HepG2 (cell line): Measurements from ENCODE around the gene THOC1. TPM values are rescaled to one million over a fixed set of nuclear protein-coding genes. Genes with fewer than 3 reads are reported as not detected.

ENCODE experiments used
- ATAC-seq: fragments of 200-7000 bp; cut with Tn5 transposase; 3 replicates; pipeline ENCODE4 v1.9.1; 2020; ENCODE audit warnings: mild to moderate bottlenecking, moderate library complexity
- BruUV-seq: library from RNA; stranded (reverse); fragments of 400-500 nt; replicated peaks from 2 replicates; lab custom pipeline; 2021; lab: Mats Ljungman, UMichigan
- CTCF ChIA-PET: fragments of 300-600 bp; formaldehyde crosslinking; extraction: SDS; loops from one replicate; lab custom pipeline; 2021; ENCODE audit warnings: low total read pairs, inconsistent platforms, low intra/inter-chr PET ratio; lab: Yijun Ruan, JAX
- POLR2A ChIA-PET: fragments of 350-600 bp; sonication (Branson Sonifier 250); formaldehyde crosslinking; loops from one replicate; lab custom pipeline; 2020; ENCODE audit warnings: antibody characterized with exemption, inconsistent platforms; lab: Yijun Ruan, JAX
- DNase-seq: peaks from one replicate; pipeline ENCODE4 v3.0.0-alpha.2; 2015; ENCODE audit warnings: low spot score
- FAIRE-seq: peaks from 3 replicates; lab custom pipeline; 2011; peaks lifted over from hg19 to GRCh38; lab: Jason Lieb, UNC
- H2AFZ ChIP-seq: one replicate; pipeline ENCODE4 v1.6.1; 2011; ENCODE audit warnings: low read length, inconsistent platforms
- H3K27ac ChIP-seq: fragments of 300-600 bp; 3 replicates; pipeline ENCODE4 v1.8.0; 2011; ENCODE audit warnings: mixed run types, mild to moderate bottlenecking, mixed read lengths, low read length, inconsistent platforms; ENCODE audit not compliant: insufficient read depth; ENCODE audit errors: extremely low read length
- H3K27me3 ChIP-seq, 2 experiments: fragments of 200-600 bp in 1 of 2; 2 replicates in 1 of 2; 3 replicates in 1 of 2; pipeline versions ENCODE4 v1.6.0 to v1.8.0; 2011; ENCODE audit warnings: low read length in 2 of 2, mild to moderate bottlenecking in 2 of 2, moderate library complexity in 2 of 2, inconsistent platforms in 1 of 2; ENCODE audit not compliant: insufficient read depth in 2 of 2, control insufficient read depth in 1 of 2
- H3K36me3 ChIP-seq, 2 experiments: fragments of 200-600 bp in 1 of 2; replicated peaks in 1 of 2; 2 replicates in 1 of 2; 3 replicates in 1 of 2; pipeline versions ENCODE4 v1.5.1 to v1.8.0; 2011; ENCODE audit warnings: low read length in 2 of 2, inconsistent platforms in 1 of 2; ENCODE audit not compliant: insufficient read depth in 2 of 2, control insufficient read depth in 1 of 2
- H3K4me1 ChIP-seq: 2 replicates; pipeline ENCODE4 v1.5.1; 2012; ENCODE audit warnings: low read length, inconsistent platforms; ENCODE audit not compliant: insufficient read depth
- H3K4me2 ChIP-seq: 2 replicates; pipeline ENCODE4 v1.6.0; 2011; ENCODE audit warnings: low read depth, low read length, inconsistent platforms
- H3K4me3 ChIP-seq, 3 experiments: fragments of 200-600 bp in 1 of 3; sonication (generic), shearing (Covaris generic) in 1 of 3; replicated peaks in 1 of 3; 2 replicates each; pipeline ENCODE4 v1.5.1; 2011 to 2016; ENCODE audit warnings: low read length in 3 of 3, inconsistent platforms in 2 of 3, low read depth in 2 of 3, mild to moderate bottlenecking in 2 of 3, control low read depth in 1 of 3, mixed read lengths in 1 of 3; ENCODE audit not compliant: insufficient read depth in 1 of 3
- H3K79me2 ChIP-seq: one replicate; pipeline ENCODE4 v1.6.1; 2011; ENCODE audit warnings: low read length, inconsistent platforms; ENCODE audit not compliant: insufficient read depth
- H3K9ac ChIP-seq: 2 replicates; pipeline ENCODE4 v1.6.0; 2011; ENCODE audit warnings: mild to moderate bottlenecking, low read depth, low read length, inconsistent platforms; ENCODE audit not compliant: insufficient read depth
- H3K9me3 ChIP-seq: 2 replicates; pipeline ENCODE4 v1.5.1; 2012; ENCODE audit warnings: mild to moderate bottlenecking, low read length
- H4K20me1 ChIP-seq: 2 replicates; pipeline ENCODE4 v1.6.0; 2011; ENCODE audit warnings: inconsistent platforms, mild to moderate bottlenecking, low read length, moderate library complexity; ENCODE audit not compliant: insufficient read depth
- KLF12 ChIP-seq: sonication (generic); formaldehyde crosslinking; IDR thresholded peaks from 2 replicates; pipeline ENCODE4 v1.4.0; 2020; ENCODE audit warnings: missing genetic modification reagents, borderline replicate concordance
- MIER3 ChIP-seq: IDR thresholded peaks from 2 replicates; pipeline ENCODE4 v1.6.1; 2016; ENCODE audit warnings: missing compliant biosample characterization, borderline replicate concordance
- SALL1 ChIP-seq: sonication (generic); formaldehyde crosslinking; IDR thresholded peaks from 2 replicates; pipeline ENCODE4 v1.8.0; 2022; ENCODE audit warnings: mild to moderate bottlenecking, missing genetic modification reagents
- SP1 ChIP-seq, 2 experiments: fragments of 450-650 bp in 1 of 2; sonication (generic) in 1 of 2; formaldehyde crosslinking in 1 of 2; IDR thresholded peaks; 2 replicates each; pipeline versions ENCODE4 v1.4.0 to v1.6.1; 2016 to 2020; ENCODE audit warnings: missing genetic modification reagents in 1 of 2
- TBX3 ChIP-seq: fragments of 450-650 bp; IDR thresholded peaks from 2 replicates; pipeline ENCODE4 v1.6.1; 2017; ENCODE audit warnings: antibody characterized with exemption, mild to moderate bottlenecking, inconsistent platforms, borderline replicate concordance
- TMF1 ChIP-seq: sonication (generic); formaldehyde crosslinking; IDR thresholded peaks from 2 replicates; pipeline ENCODE4 v1.8.1; 2022; ENCODE audit warnings: low read depth, missing genetic modification reagents
- ZNF333 ChIP-seq: sonication (generic); formaldehyde crosslinking; IDR thresholded peaks from 2 replicates; pipeline ENCODE4 v1.4.0; 2020; ENCODE audit warnings: mild to moderate bottlenecking, missing genetic modification reagents, borderline replicate concordance
- ZNF878 ChIP-seq: sonication (generic); formaldehyde crosslinking; IDR thresholded peaks from 2 replicates; pipeline ENCODE4 v1.8.1; 2023; ENCODE audit warnings: mild to moderate bottlenecking, missing genetic modification reagents, moderate library complexity
- WGBS: methylation state at CpG from one replicate; pipeline ENCODE4 v1.1.6; 2017; ENCODE audit warnings: low lambda C conversion rate; 5-methylcytosine and 5-hydroxymethylcytosine counted together
- in situ Hi-C: cut with HindIII; loops from 2 replicates; pipeline ENCODE4 v1.10.0; 2017; ENCODE audit warnings: low pct_unique_long_range_greater_than_20kb; ENCODE audit not compliant: extremely low pct_ligation_motif_present
- intact Hi-C: fragments of 100-400 bp; cut with micrococcal nuclease; formaldehyde crosslinking; loops from one replicate; pipeline ENCODE4 v1.10.0; 2022; ENCODE audit not compliant: unreplicated experiment
- polyA plus RNA-seq, 8 experiments: library from polyadenylated mRNA; depleted of rRNA in 3 of 8; stranded (reverse) in 7 of 8; unstranded in 1 of 8; fragments of >200 nt; fragmentation: Illumina TruSeq in 4 of 8; extraction: Trizol in 4 of 8; gene quantifications; 2 replicates each; pipeline versions ENCODE4 v1.2.1 to v1.2.3, GENCODE V29; 2011 to 2016; ENCODE audit warnings: low read depth in 4 of 8, missing spikeins in 1 of 8, mixed read lengths in 1 of 8; ENCODE audit not compliant: insufficient read depth in 1 of 8
- total RNA-seq, 5 experiments: library from RNA; depleted of rRNA; stranded (reverse); fragments of >200 nt; fragmentation: Illumina TruSeq; extraction: Trizol; gene quantifications; 2 replicates each; pipeline ENCODE4 v1.2.3, GENCODE V29; 2016; ENCODE audit warnings: low read depth in 1 of 5
- TF ChIP-seq, protein P1 (sequence below): sonication (generic); formaldehyde crosslinking; IDR thresholded peaks from 2 replicates; pipeline ENCODE4 v1.9.0; 2021; ENCODE audit warnings: missing genetic modification reagents, borderline replicate concordance
- TF ChIP-seq, protein P2 (sequence below): IDR thresholded peaks from 2 replicates; pipeline ENCODE4 v1.4.0; 2020; ENCODE audit warnings: mild to moderate bottlenecking, missing genetic modification reagents

THOC1 gene
- total and polyA plus RNA-seq, 2 of the 13 experiments (the other 11 are each of a cell fraction or from before 2014, with no cell fraction given) = 40.6 to 56.7 TPM

DNA sequence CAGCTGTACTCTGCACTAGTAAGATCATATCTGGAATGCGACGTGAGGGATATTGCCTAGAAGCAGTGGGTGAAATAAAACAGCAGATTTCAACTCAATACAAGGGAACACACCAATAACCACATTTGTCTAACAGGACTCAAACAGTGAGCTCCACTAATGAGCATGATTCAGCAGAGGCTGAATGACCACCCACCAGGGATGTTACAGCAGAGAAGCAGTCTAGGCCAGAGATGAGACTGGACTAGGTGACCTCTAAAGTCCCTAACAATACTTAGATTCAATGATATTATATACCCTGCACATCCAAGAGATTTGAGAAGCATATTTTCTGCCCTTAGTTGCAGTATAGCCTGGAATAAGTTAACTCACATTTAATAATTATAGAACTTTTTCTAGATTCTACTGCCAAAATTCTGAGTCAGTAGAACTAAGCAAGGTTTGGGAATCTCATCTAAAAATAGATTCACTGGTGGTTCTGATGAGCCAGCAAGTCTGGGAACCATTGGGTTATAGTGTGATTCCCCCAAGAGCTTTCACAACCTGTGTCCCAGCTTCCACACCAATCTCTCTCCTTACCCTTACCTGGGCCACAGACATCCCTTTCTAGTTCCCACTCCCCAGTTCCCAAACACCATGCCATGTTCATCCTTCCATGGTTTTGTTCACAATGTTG lies 6.3 kb downstream of the THOC1 start (continued):
- TF ChIP-seq, protein P1, sequence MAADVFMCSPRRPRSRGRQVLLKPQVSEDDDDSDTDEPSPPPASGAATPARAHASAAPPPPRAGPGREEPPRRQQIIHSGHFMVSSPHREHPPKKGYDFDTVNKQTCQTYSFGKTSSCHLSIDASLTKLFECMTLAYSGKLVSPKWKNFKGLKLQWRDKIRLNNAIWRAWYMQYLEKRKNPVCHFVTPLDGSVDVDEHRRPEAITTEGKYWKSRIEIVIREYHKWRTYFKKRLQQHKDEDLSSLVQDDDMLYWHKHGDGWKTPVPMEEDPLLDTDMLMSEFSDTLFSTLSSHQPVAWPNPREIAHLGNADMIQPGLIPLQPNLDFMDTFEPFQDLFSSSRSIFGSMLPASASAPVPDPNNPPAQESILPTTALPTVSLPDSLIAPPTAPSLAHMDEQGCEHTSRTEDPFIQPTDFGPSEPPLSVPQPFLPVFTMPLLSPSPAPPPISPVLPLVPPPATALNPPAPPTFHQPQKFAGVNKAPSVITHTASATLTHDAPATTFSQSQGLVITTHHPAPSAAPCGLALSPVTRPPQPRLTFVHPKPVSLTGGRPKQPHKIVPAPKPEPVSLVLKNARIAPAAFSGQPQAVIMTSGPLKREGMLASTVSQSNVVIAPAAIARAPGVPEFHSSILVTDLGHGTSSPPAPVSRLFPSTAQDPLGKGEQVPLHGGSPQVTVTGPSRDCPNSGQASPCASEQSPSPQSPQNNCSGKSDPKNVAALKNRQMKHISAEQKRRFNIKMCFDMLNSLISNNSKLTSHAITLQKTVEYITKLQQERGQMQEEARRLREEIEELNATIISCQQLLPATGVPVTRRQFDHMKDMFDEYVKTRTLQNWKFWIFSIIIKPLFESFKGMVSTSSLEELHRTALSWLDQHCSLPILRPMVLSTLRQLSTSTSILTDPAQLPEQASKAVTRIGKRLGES (CRISPR knock-in tag) = no peak
- TF ChIP-seq SP1 (IDR thresholded peaks at IDR 0.05) (no peak), SP1 (CRISPR knock-in tag; IDR thresholded peaks at IDR 0.05) (no peak), ZNF333 (no peak), ZNF878 (CRISPR knock-in tag) (no peak)

DNA sequence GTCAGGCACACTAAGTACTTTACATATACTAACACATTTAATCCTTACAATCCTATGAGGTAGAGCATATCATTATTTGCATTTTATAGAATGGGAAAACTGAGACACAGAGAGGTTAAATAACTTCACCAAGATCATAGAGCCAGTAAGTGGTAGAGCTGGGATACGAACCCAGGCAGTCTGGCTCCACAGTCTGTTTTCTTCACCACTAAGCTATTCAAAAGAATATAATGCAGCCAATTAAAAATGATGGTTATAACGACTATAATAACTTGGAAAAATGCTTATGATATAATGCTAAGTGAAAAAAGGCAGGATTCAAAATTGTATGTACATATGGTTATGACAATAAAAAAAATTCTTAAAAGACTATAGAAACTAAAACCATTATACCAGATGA lies 7.3 kb downstream of the THOC1 start:
- Histone ChIP-seq H3K79me2 (peaks cover 3% of the 10 kb centered on the region), H3K9me3 (no peaks in the 10 kb centered on the region), H2AFZ (no peak overlapping the region), H3K36me3 (peaks cover 10 to 73% of the 10 kb centered on the region in 2 experiments), H3K27me3 (no peaks in the 10 kb centered on the region), H3K4me3 (no peak overlapping the region), H4K20me1 (no peaks in the 10 kb centered on the region), H3K9ac (no peak overlapping the region), H3K27ac (no peak overlapping the region), H3K4me1 (peaks cover 4% of the 10 kb centered on the region), H3K4me2 (no peak overlapping the region)
- no peak for DNase-seq
- BruUV-seq = no TSS peak
- CTCF ChIA-PET = no interaction called here
- intact Hi-C loops (no loop called here), in situ Hi-C loops (no loop called here)
- FAIRE-seq = no peak
- no peak for ATAC-seq
- 96% methylated on average over 2 of the region's 2 CpGs for WGBS
- POLR2A ChIA-PET = no interaction called here
- TF ChIP-seq TBX3 (no peak), SALL1 (CRISPR knock-in tag) (no peak), KLF12 (CRISPR knock-in tag) (no peak), TMF1 (CRISPR knock-in tag) (no peak), MIER3 (CRISPR knock-in tag) (no peak)
- TF ChIP-seq, protein P2, sequence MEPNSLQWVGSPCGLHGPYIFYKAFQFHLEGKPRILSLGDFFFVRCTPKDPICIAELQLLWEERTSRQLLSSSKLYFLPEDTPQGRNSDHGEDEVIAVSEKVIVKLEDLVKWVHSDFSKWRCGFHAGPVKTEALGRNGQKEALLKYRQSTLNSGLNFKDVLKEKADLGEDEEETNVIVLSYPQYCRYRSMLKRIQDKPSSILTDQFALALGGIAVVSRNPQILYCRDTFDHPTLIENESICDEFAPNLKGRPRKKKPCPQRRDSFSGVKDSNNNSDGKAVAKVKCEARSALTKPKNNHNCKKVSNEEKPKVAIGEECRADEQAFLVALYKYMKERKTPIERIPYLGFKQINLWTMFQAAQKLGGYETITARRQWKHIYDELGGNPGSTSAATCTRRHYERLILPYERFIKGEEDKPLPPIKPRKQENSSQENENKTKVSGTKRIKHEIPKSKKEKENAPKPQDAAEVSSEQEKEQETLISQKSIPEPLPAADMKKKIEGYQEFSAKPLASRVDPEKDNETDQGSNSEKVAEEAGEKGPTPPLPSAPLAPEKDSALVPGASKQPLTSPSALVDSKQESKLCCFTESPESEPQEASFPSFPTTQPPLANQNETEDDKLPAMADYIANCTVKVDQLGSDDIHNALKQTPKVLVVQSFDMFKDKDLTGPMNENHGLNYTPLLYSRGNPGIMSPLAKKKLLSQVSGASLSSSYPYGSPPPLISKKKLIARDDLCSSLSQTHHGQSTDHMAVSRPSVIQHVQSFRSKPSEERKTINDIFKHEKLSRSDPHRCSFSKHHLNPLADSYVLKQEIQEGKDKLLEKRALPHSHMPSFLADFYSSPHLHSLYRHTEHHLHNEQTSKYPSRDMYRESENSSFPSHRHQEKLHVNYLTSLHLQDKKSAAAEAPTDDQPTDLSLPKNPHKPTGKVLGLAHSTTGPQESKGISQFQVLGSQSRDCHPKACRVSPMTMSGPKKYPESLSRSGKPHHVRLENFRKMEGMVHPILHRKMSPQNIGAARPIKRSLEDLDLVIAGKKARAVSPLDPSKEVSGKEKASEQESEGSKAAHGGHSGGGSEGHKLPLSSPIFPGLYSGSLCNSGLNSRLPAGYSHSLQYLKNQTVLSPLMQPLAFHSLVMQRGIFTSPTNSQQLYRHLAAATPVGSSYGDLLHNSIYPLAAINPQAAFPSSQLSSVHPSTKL (CRISPR knock-in tag) = no peak
